Neural progenitor cell (in vitro differentiated cells): ENCODE data around the gene FAM193A.

Source experiments
- EZH2 ChIP-seq: fragments of 200-600 bp; sonication (generic); IDR thresholded peaks from 2 replicates; pipeline ENCODE4 v1.6.1; 2017; ENCODE audit warnings: antibody characterized with exemption, mild to moderate bottlenecking, moderate library complexity
- EZH2phosphoT487 ChIP-seq: fragments of 200-600 bp; sonication (generic); IDR thresholded peaks from 2 replicates; pipeline ENCODE4 v1.6.1; 2017; ENCODE audit warnings: antibody characterized with exemption
- TF ChIP-seq, protein P1 (sequence below): fragments of 200-600 bp; sonication (generic); IDR thresholded peaks from 2 replicates; pipeline ENCODE4 v1.5.1; 2017; ENCODE audit warnings: antibody characterized with exemption, mild to moderate bottlenecking

- TF ChIP-seq, protein P1, sequence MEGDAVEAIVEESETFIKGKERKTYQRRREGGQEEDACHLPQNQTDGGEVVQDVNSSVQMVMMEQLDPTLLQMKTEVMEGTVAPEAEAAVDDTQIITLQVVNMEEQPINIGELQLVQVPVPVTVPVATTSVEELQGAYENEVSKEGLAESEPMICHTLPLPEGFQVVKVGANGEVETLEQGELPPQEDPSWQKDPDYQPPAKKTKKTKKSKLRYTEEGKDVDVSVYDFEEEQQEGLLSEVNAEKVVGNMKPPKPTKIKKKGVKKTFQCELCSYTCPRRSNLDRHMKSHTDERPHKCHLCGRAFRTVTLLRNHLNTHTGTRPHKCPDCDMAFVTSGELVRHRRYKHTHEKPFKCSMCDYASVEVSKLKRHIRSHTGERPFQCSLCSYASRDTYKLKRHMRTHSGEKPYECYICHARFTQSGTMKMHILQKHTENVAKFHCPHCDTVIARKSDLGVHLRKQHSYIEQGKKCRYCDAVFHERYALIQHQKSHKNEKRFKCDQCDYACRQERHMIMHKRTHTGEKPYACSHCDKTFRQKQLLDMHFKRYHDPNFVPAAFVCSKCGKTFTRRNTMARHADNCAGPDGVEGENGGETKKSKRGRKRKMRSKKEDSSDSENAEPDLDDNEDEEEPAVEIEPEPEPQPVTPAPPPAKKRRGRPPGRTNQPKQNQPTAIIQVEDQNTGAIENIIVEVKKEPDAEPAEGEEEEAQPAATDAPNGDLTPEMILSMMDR = no peak
- TF ChIP-seq EZH2phosphoT487 (no peak), EZH2 (no peak)
Observed at GRCh38 chr4:2558301-2558700, 21.9 kb downstream of the FAM193A start.
